ENCODE results near the gene LDAH. TPM values are rescaled to one million over a fixed set of nuclear protein-coding genes. Genes with fewer than 3 reads are reported as not detected.

The LDAH gene
- total RNA-seq, 2 experiments from 2014 or later, result 26.6 to 28.8 TPM

GRCh38 chr2:20689428-20690264, 133.3 kb downstream of the LDAH start:
- POLR2A ChIA-PET, result no interaction called here
- CTCF ChIA-PET, result interaction anchor here (0.6 kb wide), 1 partner anchor 312 kb away, joined by 3 read pairs; no protein-coding TSS in a partner anchor

GRCh38 chr2:20687260-20687832, 135.6 kb downstream of the LDAH start:
- ChIA-PET CTCF (interaction anchor here (1.2 kb wide), 1 partner anchor 26 kb away, joined by 3 read pairs; no protein-coding TSS in a partner anchor), POLR2A (no interaction called here)

- ChIA-PET CTCF (interaction anchor here (1.2 to 1.3 kb wide), 2 partner anchors 14 to 18 kb away, joined by 3 to 4 read pairs; no protein-coding TSS in a partner anchor), POLR2A (no interaction called here)
Measured at GRCh38 chr2:20684581-20685063, 138.3 kb downstream of the LDAH start.

GRCh38 chr2:20682167-20682920, 140.6 kb downstream of the LDAH start:
- ChIA-PET POLR2A (no interaction called here), CTCF (interaction anchor here (0.6 to 1.6 kb wide), 3 partner anchors 21 to 280 kb away, joined by 3 to 6 read pairs (median 3); no protein-coding TSS in a partner anchor)

GRCh38 chr2:20680744-20681375, 142.0 kb downstream of the LDAH start:
- ChIA-PET CTCF (interaction anchor here (1.6 kb wide), 1 partner anchor 282 kb away, joined by 6 read pairs; no protein-coding TSS in a partner anchor), POLR2A (no interaction called here)

- CTCF ChIA-PET, result interaction anchor here (2.1 kb wide), 1 partner anchor 17 kb away, joined by 9 read pairs; no protein-coding TSS in a partner anchor
- POLR2A ChIA-PET, result no interaction called here
Measured at GRCh38 chr2:20678780-20679179, 144.1 kb downstream of the LDAH start.

- POLR2A ChIA-PET, result no interaction called here
Measured at GRCh38 chr2:20678086-20678395, 144.9 kb downstream of the LDAH start.

GRCh38 chr2:20677301-20678085, 145.4 kb downstream of the LDAH start:
- POLR2A ChIA-PET, result no interaction called here
- CTCF ChIA-PET, result interaction anchor here (0.8 to 2.1 kb wide), 2 partner anchors 15 to 16 kb away, joined by 3 to 9 read pairs; no protein-coding TSS in a partner anchor

More at GRCh38 chr2:20678086-20678395, 144.9 kb downstream of the LDAH start:
- CTCF ChIA-PET, result interaction anchor here (2.1 kb wide), 1 partner anchor 17 kb away, joined by 9 read pairs; no protein-coding TSS in a partner anchor

- POLR2A ChIA-PET, result interaction anchor here (0.6 kb wide), 1 partner anchor 10 kb away, joined by 4 read pairs; no protein-coding TSS in a partner anchor
Measured at GRCh38 chr2:20676353-20677215, 146.3 kb downstream of the LDAH start.

GRCh38 chr2:20675701-20676352, 147.1 kb downstream of the LDAH start:
- ChIA-PET POLR2A (interaction anchor here (0.6 kb wide), 1 partner anchor 9 kb away, joined by 4 read pairs; no protein-coding TSS in a partner anchor), CTCF (interaction anchor here (0.9 to 1.2 kb wide), 2 partner anchors 25 to 111 kb away, joined by 3 to 4 read pairs; partner anchors contain the start of gene HS1BP3)

More at GRCh38 chr2:20676353-20677215, 146.3 kb downstream of the LDAH start:
- CTCF ChIA-PET, result interaction anchor here (0.8 to 1.2 kb wide), 3 partner anchors 14 to 110 kb away, joined by 3 to 4 read pairs (median 3); partner anchors contain the start of gene HS1BP3

GRCh38 chr2:20674974-20675679, 147.8 kb downstream of the LDAH start:
- ChIA-PET POLR2A (no interaction called here), CTCF (interaction anchor here (1.2 kb wide), 1 partner anchor 24 kb away, joined by 4 read pairs; the partner anchor contains the start of gene HS1BP3)

- CTCF ChIA-PET, result no interaction called here
- POLR2A ChIA-PET, result no interaction called here
Measured at GRCh38 chr2:20674309-20674965, 148.5 kb downstream of the LDAH start.

- POLR2A ChIA-PET, result no interaction called here
Measured at GRCh38 chr2:20673686-20674308, 149.1 kb downstream of the LDAH start.

GRCh38 chr2:20672201-20672951, 150.5 kb downstream of the LDAH start:
- CTCF ChIA-PET, result no interaction called here
- POLR2A ChIA-PET, result no interaction called here

More at GRCh38 chr2:20673686-20674308, 149.1 kb downstream of the LDAH start:
- CTCF ChIA-PET, result no interaction called here

GRCh38 chr2:20671736-20672080, 151.2 kb downstream of the LDAH start:
- ChIA-PET CTCF (no interaction called here), POLR2A (no interaction called here)
